Hepatocyte (in vitro differentiated cells): ENCODE measurements around the gene BSN. TPM values are rescaled to one million over a fixed set of nuclear protein-coding genes. Genes with fewer than 3 reads are reported as not detected.

Experiments used
- DNase-seq: peaks from one replicate; pipeline ENCODE4 v3.0.0-alpha.2; 2016; ENCODE audit warnings: low spot score
- H2AFZ ChIP-seq: fragments of 200-600 bp; sonication (generic); 2 replicates; pipeline ENCODE4 v1.6.0; 2016; ENCODE audit warnings: antibody characterized with exemption, mild to moderate bottlenecking
- H3K27ac ChIP-seq: fragments of 200-600 bp; sonication (generic); 2 replicates; pipeline ENCODE4 v1.5.1; 2016; ENCODE audit warnings: mild to moderate bottlenecking
- H3K27me3 ChIP-seq: fragments of 200-600 bp; sonication (generic); 2 replicates; pipeline ENCODE4 v1.6.1; 2016
- H3K36me3 ChIP-seq: fragments of 200-600 bp; sonication (generic); replicated peaks from 2 replicates; pipeline ENCODE4 v1.5.1; 2016; ENCODE audit warnings: low read depth; ENCODE audit not compliant: insufficient read depth
- H3K4me1 ChIP-seq: fragments of 200-600 bp; sonication (generic); 2 replicates; pipeline ENCODE4 v1.5.1; 2016; ENCODE audit warnings: mild to moderate bottlenecking, moderate library complexity; ENCODE audit not compliant: insufficient read depth
- H3K4me2 ChIP-seq: fragments of 200-600 bp; sonication (generic); 2 replicates; pipeline ENCODE4 v1.6.0; 2016
- H3K4me3 ChIP-seq: fragments of 200-600 bp; sonication (generic); 2 replicates; pipeline ENCODE4 v1.5.1; 2016; ENCODE audit warnings: mild to moderate bottlenecking
- H3K79me2 ChIP-seq: fragments of 200-600 bp; sonication (generic); 2 replicates; pipeline ENCODE4 v1.6.0; 2017; ENCODE audit warnings: mild to moderate bottlenecking
- H3K9me2 ChIP-seq: fragments of 200-600 bp; sonication (generic); replicated peaks from 2 replicates; pipeline ENCODE4 v1.6.0; 2017; ENCODE audit warnings: mild to moderate bottlenecking; ENCODE audit not compliant: insufficient read depth
- H3K9me3 ChIP-seq: fragments of 200-600 bp; sonication (generic); 2 replicates; pipeline ENCODE4 v1.5.1; 2016; ENCODE audit warnings: low read depth, mild to moderate bottlenecking
- H4K20me1 ChIP-seq: fragments of 200-600 bp; sonication (generic); 2 replicates; pipeline ENCODE4 v1.6.0; 2016; ENCODE audit warnings: mild to moderate bottlenecking; ENCODE audit not compliant: insufficient read depth, poor library complexity, severe bottlenecking
- CTCF ChIP-seq: fragments of 200-600 bp; sonication (generic); IDR thresholded peaks from 2 replicates; pipeline ENCODE4 v1.5.1; 2016; ENCODE audit warnings: antibody characterized with exemption, mild to moderate bottlenecking; ENCODE audit not compliant: poor library complexity
- EZH2 ChIP-seq: fragments of 200-600 bp; sonication (generic); IDR thresholded peaks from 2 replicates; pipeline ENCODE4 v1.6.1; 2016; ENCODE audit warnings: antibody characterized with exemption, mild to moderate bottlenecking, borderline replicate concordance
- EZH2phosphoT487 ChIP-seq: fragments of 200-600 bp; sonication (generic); IDR thresholded peaks from one replicate; pipeline ENCODE4 v1.6.1; 2018; ENCODE audit warnings: antibody characterized with exemption, mild to moderate bottlenecking, low read depth, moderate library complexity; ENCODE audit not compliant: unreplicated experiment, severe bottlenecking
- WGBS: methylation state at CpG from one replicate; pipeline ENCODE4 v1.1.6; 2016; ENCODE audit warnings: low lambda C conversion rate; ENCODE audit errors: missing lambda C conversion rate; 5-methylcytosine and 5-hydroxymethylcytosine counted together
- polyA plus RNA-seq: library from polyadenylated mRNA; unstranded; fragments of >200 nt; fragmentation: Nextera tagmentation; extraction: Ambion mirVana; gene quantifications from 2 replicates; pipeline ENCODE4 v1.2.1, GENCODE V29; 2016
- total RNA-seq: library from RNA; depleted of rRNA; stranded (reverse); fragments of >200 nt; gene quantifications from 2 replicates; pipeline ENCODE4 v1.2.3, GENCODE V29; 2014

BSN gene
- total and polyA plus RNA-seq, 2 experiments from 2014 or later = 0.37 to 0.44 TPM

GRCh38 chr3:49642708-49643145 lies 88.5 kb downstream of the BSN start:
- Histone ChIP-seq H3K4me1 (no peaks in the 10 kb centered on the region), H3K9me2 (no peaks in the 10 kb centered on the region), H3K9me3 (no peaks in the 10 kb centered on the region), H3K36me3 (no peaks in the 10 kb centered on the region), H3K27ac (no peak overlapping the region), H3K4me3 (no peak overlapping the region), H3K27me3 (no peaks in the 10 kb centered on the region), H3K79me2 (no peaks in the 10 kb centered on the region), H4K20me1 (no peaks in the 10 kb centered on the region), H2AFZ (no peak overlapping the region), H3K4me2 (no peak overlapping the region)
- TF ChIP-seq EZH2 (no peak), EZH2phosphoT487 (no peak), CTCF (no peak)
- no peak for DNase-seq
- 94% methylated on average over 9 of the region's 9 CpGs for WGBS

GRCh38 chr3:49644684-49645083 lies 90.4 kb downstream of the BSN start:
- no peak overlapping the region for H3K4me2 ChIP-seq
- H3K9me3 ChIP-seq = no peaks in the 10 kb centered on the region
- H4K20me1 ChIP-seq = no peaks in the 10 kb centered on the region
- TF ChIP-seq EZH2 (no peak), CTCF (no peak), EZH2phosphoT487 (no peak)
- peaks cover 4% of the 10 kb centered on the region for H3K4me1 ChIP-seq
- no peaks in the 10 kb centered on the region for H3K9me2 ChIP-seq
- DNase-seq = no peak
- H3K27me3 ChIP-seq = no peaks in the 10 kb centered on the region
- H3K79me2 ChIP-seq = no peaks in the 10 kb centered on the region
- no peak overlapping the region for H2AFZ ChIP-seq
- no peak overlapping the region for H3K4me3 ChIP-seq
- H3K27ac ChIP-seq = no peak overlapping the region
- no peaks in the 10 kb centered on the region for H3K36me3 ChIP-seq
- WGBS = 87% methylated on average over 8 of the region's 8 CpGs

- H3K4me2 ChIP-seq = no peak overlapping the region
- no peaks in the 10 kb centered on the region for H3K27me3 ChIP-seq
- DNase-seq = no peak
- 82% methylated on average over 3 of the region's 3 CpGs for WGBS
- H3K36me3 ChIP-seq = no peaks in the 10 kb centered on the region
- no peak overlapping the region for H3K4me3 ChIP-seq
- H3K9me3 ChIP-seq = no peaks in the 10 kb centered on the region
- H3K79me2 ChIP-seq = no peaks in the 10 kb centered on the region
- no peaks in the 10 kb centered on the region for H4K20me1 ChIP-seq
- H3K27ac ChIP-seq = no peak overlapping the region
- H3K4me1 ChIP-seq = peaks cover 4% of the 10 kb centered on the region
- TF ChIP-seq EZH2 (no peak), CTCF (no peak), EZH2phosphoT487 (no peak)
- no peaks in the 10 kb centered on the region for H3K9me2 ChIP-seq
- H2AFZ ChIP-seq = no peak overlapping the region
These were observed 92.0 kb downstream of the BSN start for GRCh38 chr3:49646236-49646635.

- no peaks in the 10 kb centered on the region for H4K20me1 ChIP-seq
- TF ChIP-seq EZH2phosphoT487 (no peak), CTCF (no peak), EZH2 (no peak)
- H3K4me1 ChIP-seq = peaks cover 4% of the 10 kb centered on the region
- no peaks in the 10 kb centered on the region for H3K9me2 ChIP-seq
- no peak overlapping the region for H3K27ac ChIP-seq
- no peak overlapping the region for H3K4me2 ChIP-seq
- H3K9me3 ChIP-seq = no peaks in the 10 kb centered on the region
- no peaks in the 10 kb centered on the region for H3K27me3 ChIP-seq
- 70% methylated on average over 2 of the region's 2 CpGs for WGBS
- no peaks in the 10 kb centered on the region for H3K36me3 ChIP-seq
- H2AFZ ChIP-seq = no peak overlapping the region
- peak; percentile 40 for DNase-seq
- no peak overlapping the region for H3K4me3 ChIP-seq
- no peaks in the 10 kb centered on the region for H3K79me2 ChIP-seq
These were observed 93.5 kb downstream of the BSN start for GRCh38 chr3:49647741-49648140.
